ENCODE results near the gene NOTCH1.

NOTCH1 gene

DNA sequence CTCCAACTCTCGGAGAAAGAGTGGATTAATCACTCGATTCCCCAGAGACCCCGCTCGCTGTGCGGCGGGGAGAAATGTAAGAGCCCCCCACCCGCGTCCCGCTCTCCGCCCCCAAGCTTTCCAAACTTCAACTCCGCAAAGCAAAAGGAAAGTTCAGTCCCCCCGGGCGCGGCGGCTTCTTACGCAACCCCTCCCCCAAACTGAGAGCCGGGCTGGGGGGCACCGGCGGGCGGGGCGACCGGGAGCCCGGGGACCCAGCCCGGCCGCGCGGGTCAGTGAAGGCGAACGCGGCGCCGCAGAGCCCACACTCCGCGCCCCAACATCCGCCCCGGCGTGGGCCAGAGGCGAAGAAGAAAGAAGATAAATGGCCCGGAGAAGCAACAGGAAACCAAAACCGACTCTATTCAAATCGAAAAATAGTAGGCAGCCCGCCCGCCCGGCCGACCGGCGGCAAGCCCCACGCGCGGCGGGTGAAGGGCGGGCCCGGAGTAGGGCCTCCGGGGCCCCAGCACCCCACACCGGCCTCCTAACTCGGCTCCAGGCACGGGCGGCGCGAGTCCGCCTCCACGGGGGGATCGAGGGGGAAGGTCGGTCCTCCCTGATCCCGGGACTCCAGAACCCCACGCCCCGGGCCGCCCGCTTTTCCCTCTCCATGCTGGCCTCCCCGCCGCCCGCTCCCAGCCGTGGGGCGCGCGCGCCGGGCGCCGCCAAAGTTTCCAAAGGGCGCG lies 720 bp downstream of the NOTCH1 start:
- no peak for DNase-seq

DNA sequence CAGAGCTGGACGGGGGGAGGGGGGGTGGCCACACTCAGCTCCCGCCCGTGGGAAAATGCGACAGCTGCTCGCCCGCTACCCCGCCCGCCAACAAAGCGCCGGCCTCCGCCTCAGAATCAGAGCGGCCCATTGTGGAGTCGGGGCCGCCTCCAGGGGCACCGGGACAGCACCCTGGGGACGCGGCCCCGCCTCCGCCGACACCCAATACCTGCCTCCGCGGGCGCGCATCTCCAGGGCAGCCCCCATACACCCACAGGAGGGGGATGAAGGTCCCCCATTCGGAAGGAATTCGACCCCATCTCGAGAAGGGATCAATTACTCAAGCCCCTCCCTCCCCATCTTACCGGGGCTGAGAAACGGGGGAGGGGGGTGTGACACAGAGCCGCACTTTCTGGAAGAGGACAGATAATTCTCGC lies 1.3 kb downstream of the NOTCH1 start:
- peak; percentile 79 for DNase-seq

DNA sequence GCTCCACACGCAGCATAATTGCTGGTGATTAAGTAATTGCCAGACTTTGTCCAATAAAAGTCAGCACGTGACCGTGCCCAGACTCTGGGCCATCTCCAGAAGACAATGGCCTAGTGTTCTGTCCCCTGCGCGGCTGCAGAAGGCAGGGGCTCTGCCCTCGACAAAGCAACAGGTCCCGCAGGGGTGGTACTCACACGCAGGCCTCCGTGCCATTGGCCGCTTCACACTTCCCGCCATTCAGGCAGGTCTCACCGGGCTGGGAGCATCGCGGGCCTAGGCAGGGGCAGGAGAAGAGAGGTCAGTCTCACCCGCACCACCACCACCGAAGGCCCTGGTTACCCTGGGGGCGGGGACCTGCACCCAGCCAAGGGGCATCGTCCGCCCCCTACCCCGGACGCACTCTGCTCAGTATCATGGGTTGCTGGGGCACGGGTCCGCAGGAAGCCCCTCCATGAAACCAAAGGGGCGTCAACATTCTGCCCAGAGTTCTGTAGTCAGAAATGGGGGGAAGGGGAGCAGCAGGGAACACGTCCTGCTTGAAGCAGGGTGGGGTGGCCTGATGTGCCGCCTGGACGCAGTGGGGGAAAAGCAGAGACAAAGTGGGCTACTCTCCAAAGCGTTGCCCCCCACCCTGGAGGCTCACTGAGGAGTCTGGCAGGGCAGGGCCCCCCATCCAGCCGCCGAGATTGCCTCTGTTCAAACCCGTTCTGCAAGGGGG lies 1.9 kb downstream of the NOTCH1 start:
- DNase-seq, result no peak

DNA sequence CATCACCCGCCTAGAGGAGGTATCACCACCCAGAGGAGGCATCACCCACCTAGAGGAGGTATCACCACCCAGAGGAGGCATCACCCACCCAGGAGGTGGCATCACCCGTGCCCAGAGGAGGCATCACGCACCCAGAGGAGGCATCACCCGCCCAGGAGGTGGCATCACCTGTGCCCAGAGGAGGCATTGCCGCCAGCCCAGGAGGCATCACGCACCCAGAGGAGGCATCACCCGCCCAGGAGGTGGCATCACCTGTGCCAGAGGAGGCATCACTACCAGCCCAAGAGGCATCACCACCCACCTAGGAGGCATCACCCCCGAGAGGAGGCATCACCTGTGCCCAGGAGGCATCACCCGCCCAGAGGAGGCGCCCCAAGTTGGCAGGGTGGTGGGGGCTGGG lies 2.6 kb downstream of the NOTCH1 start:
- no peak for DNase-seq

DNA sequence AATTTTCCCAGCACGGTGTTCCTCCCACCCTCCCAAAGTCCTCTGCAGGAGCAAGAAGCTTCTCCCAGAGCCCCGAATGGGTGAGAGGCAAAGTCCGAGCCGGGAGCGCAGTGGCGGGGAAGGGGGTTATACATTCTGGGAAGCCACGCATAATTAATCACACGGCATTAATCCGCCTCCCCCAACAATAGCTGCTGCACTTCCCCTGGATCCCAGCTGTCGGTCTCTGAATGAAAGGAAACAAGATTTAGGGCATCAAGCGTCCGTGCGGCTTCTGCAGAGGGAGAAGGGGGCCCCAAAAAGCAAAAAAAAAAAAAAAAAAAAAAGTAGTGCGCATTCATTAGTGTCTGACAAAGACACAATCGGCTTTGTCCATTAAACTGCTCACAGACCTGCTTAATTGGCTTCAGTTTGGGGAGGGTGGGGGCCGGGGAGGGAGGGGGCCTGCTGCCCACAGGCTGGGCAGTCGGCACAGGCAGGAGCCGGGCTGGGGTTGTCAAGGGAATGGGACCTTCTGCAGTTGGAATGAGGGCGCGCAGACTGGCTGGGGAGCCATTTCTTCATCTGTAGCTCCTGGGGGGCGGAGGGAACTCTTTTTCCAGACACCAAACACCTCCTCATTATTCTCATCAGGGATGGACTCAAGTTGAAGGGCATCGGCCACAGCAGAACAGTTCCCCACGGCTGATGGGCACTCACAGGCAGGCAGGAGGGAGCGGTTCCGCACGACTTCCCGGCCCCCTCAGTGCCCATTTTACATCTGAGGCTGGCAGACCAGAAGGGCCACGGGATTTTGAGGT lies 3.4 kb downstream of the NOTCH1 start:
- DNase-seq, result no peak

DNA sequence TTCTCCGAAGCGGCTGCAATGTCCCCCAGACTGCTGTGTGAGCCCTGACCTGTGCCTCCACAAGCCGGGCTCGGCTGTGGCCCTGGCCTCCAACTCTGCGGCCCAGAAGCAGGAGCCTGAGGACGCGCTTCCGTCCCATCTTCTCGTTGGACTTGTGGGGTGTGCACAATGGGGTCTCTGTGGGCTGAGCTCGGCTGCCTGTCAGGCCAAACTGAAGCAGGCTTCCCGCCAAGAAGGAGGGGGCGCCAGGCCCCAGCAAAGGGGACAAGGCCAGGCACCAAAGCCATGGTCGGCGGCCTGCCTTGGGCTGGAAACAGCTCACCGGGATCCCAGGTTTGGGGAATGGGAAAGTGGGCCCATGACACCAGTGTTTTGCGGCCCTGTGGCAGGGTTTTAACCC lies 4.1 kb downstream of the NOTCH1 start:
- DNase-seq, result no peak

DNA sequence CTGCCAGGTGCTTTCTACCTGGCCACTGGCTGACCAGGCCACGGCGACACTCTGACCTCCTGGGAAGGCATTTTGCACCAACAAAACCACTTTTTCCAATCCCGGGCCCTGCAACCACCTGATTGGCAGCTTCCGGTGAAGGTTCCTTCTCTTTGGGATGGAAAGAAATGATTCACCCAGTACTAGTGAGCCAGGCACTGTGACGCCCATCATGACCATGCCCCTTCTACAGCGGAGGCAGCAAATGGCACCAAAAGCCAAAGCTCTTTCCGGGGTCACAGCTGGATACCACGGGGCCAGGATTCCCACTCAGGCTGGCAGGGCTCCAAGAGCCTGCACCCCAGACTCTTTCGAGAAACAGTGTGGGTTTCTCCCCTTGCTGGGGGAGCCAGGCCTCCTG lies 4.7 kb downstream of the NOTCH1 start:
- DNase-seq, result no peak

DNA sequence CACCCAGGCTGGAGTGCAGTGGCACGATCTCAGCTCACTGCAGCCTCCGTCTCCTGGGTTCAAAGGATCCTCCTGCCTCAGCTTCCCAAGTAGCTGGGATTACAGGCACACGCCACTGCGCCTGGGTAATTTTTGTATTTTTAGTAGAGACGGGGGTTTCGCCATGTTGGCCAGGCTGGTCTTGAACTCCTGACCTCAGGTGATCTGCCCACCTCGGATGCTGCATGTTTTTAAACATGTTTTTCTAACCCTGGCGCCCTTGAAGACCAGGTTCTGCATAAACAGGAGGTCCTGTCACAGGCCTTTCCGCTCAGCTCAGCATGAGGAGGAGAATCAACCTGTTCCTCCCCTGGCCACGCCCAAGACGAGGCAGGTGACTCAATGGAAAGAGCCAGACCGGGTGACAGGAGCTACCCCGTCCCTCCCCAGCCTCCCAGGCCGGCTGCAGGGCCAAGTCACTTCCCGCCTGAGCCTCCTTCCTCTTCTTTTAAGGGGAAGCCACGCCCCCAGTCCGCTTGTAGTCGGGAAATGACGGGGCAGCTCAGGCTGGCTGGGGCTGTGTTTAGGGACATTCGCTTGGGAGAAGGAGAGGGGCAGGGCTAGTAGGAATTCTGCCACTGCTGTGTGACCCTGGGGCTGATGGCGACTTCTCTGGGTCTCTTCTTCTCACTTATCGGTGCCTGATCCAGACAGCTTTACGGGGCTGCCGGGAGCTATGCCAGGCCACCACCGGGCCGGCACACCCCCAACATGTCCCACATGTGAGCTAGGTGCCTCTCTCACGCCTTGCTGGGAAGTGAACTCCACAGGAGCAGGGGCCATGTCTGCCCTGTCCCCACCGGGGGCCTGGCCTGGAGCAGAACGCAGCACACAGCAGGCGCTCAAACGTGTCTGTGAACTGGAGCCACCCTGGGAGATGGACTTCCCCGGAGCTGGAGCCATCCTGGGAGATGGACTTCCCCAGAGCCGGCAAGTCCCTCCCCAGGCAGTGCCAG lies 6.1 kb downstream of the NOTCH1 start:
- peak; percentile 89 for DNase-seq

DNA sequence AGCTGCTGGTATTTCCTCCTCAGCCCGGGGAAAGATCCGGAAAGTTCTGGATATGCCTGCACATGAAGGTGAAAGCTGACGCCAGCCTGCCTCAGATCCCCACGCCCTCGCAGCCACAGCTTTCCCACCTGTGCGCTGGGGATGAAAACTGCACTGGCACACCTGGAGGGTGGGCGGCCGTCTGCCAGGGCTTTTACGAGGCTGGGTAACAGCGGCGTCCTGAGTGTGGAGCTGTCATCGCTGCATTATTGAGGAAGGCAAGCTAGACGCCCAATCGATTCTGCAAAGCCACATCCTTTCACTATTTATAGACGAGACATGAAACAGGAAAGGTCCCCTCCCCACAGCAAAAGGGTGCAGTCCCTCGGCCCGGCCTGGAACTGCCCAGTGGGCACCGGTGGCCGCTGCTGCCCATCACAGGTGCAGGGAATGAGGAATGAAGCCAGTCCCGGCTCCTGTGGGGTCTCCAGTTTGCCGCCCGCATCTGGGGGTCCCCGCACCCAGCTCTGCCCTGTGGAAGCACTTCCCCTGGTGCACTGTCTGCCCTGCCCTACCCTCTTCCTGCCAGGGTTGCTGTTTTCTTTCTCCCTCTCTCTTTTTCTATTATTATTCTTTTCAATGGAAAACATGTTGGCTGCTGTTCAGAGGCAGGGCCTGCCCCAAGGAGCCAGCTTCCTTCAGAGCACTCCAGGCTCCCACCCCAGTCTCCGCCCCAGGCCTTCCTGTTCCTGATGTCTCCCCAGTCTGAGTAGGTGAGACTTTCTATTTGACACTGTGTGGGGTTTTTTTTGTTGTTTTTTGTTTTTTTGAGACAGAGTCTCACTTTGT lies 7.0 kb downstream of the NOTCH1 start:
- no peak for DNase-seq

DNA sequence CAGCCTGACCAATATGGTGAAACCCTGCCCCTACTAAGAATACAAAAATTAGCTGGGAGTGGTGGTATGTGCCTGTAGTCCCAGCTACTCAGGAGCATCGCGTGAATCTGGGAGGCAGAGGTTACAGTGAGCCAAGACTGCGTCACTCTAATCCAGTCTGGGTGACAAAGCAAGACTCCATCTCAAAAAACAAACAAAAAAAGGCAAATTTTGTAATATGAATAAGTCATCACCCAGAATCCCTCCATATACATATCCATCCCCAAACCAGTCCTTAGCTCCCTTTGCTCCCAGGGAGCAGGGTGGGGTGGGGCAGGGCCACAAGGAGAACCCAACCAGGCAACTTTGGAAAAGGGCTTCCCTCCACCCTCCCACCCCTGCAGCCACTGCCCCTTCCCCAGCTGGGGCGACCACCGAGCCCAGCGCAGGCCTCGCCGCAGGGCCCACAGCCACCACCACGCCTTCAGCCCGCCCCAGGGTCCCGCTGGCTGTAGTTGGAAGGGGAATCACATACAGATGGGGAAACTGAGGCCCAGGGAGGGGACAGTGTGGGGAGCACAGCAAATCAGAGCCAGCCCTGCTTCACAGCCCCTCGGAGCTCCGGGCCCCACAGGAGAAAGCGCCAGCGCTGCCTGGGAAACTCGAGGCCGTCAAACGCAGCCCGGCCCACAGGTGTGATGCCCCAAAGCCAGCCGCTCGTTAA lies 7.8 kb downstream of the NOTCH1 start:
- DNase-seq, result no peak

DNA sequence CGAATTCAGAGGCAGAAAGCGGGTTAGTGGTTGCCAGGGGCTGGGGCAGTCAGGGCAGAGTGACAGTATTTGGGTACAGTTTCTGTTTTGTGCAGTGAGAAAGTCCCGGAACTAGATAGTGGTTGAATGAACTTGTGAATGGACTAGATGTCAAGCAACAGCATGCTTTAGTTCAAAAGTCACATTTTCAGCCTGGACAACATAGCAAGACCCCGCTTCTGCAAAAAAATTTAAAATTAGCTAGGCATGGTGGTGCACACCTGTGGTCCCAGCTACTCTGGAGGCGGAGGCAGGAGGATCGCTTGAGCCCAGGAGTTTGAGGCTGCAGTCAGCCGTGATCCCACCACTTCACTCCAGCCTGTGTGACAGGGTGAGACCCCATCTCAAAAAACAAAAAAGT lies 8.4 kb downstream of the NOTCH1 start:
- no peak for DNase-seq

DNA sequence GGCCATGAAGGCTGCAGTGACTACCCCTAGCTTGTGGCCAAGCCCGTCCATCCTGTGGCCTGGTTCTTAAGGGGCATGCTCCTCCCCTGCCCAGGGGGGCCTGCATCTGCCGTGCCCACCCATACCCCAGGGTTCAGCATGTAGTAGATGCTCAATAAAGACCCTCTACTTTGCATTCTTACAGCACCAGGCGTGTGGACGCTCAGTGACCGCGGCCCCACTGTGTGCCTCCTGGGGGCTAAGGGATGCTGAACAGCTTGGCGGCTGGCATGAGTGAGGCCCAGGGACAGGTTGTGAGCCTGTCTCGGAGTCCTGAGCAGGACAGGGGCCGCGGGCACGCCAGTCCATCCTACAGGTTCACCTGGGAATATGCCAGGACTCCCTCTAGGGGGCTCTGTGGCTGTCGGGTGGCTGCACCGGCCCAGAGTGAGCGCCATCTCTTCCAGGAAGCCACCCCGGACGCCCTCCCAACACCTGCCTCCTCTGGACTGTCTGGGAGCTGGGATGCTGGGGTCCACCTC lies 9.1 kb downstream of the NOTCH1 start:
- no peak for DNase-seq

DNA sequence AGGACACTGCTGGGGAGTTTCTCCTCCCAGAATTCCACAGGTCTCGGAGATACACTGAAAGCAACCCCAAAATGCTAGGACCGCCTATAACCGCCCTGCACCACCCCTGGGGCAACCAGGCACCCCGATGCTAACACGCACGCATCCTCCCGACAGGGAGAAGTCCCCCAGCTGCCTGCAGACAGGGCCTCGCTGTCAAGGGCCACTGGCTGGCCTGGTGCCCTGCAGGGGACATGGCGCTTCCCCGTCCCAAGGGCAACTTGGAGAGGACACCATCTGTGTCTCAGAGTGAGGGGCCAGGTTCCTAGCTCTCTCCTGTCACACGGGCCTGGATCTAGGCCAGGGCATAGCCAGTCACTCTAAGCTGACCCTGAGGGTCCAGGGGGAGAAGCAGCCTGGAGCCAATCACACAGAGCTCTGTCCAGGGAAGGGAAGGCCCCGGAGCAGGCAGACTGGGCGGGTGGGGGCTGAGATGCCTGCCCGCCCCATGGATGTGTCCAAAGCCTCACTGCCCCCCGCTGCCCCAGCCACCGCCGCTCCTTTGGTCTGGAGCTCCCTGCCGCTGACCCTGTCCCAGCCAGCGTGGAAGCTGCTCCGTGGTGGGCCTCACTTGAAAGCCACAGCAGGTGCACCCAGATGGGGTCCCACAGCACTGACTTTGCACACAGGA lies 9.7 kb downstream of the NOTCH1 start:
- no peak for DNase-seq

DNA sequence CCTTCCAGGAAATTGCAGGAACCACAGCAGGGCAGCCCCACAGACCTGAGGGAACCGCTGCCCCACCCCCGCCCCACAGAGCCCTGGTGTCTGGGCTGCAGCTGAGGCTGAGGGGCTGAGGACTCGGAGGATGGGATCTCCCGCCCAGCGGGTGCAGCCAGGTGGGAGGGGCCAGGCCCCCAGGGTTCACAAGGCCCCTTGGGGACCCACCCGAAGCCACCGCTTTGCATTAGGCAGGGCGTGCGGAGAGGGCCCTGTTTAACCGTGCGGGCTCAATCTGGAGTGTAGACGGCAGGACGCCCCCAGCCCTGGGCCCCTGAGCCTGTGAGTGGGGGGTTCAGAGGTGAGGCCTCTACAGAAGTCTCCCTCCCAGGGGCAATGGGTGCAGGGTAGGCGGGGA lies 10.8 kb downstream of the NOTCH1 start:
- no peak for DNase-seq

DNA sequence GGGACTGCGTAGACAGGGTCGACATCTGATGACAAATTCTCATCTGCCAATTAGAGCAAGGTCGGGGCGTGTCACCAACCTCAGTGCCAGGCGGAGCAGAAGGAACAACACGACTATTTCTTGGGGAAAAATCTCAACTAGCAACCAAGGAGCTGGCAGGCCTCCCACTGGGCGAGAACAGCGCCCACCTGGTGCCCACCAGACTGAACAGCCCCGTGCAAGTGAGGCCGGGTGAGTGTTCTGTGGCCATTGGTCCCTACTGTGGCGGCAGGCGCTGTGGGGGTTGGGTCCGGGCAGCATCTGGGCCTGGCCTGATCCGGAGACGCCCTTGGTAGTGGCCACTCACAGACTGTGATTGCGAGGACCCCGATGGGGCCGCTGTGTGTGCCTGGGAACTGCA lies 11.5 kb downstream of the NOTCH1 start:
- DNase-seq, result no peak

DNA sequence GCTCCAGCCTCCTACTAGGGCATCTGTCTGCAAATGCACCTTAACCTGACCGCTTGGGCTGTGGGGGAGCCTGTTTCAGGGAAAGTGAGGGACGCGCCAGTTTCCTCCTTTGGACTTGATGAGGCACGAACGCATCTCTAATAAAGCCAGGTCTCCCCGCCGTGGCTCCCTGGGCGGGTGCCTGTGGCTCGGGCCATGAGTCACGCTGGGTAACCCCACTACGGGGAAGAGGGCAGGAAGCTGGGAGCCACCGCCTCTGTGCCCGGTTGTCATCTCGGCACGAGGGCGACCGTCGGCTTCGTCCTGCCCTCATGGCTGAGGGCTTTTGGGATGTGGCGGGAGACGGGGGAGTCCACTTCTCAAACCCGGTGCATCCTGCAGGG lies 12.1 kb downstream of the NOTCH1 start:
- DNase-seq, result no peak

DNA sequence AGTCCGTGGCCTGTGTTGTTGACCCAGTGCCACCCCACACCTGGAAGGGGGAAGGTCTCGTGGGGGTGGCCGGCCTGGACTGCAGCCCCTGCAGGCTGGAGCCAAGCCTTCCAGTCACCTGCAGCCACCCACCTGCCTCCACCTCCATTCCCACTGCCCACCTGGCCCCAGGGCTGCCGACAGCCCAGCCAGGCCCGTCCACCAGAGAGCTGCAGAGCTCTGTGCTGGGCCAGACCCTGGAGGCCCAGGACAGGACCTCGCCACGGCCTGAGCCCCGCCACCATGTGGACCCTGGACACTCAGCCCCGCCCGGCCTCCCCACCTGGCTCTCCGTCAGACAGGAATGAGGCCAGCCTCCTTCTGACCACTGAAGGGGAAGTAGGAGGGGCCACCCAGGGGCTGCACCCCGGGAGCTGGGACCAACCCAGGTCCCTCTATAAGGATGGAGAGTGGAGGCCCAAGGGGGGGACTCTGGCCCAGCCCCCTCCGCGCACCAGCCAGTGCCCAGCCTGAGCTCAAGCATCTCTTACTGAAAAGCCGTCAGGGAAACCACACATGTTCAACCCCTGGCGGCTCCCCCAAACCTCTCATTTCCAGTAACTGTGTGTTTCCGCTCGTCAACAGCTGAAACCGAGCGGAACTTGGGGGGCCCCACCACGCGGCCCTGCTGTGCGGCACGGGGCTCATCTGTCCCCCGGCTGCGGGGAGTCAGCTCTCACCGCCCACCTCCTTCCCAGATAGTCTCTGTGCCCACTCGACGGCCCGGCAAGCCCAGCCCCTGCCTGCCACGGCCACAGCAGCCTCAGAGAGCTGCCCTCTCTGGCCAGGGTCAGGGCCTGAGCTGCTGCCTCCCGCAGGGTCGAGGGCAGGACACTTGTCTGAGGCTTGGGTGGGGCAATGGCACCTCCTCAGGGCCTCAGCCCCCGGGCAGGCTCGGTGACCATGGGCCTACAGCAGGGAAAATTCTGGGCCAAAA lies 12.8 kb downstream of the NOTCH1 start:
- DNase-seq, result no peak

DNA sequence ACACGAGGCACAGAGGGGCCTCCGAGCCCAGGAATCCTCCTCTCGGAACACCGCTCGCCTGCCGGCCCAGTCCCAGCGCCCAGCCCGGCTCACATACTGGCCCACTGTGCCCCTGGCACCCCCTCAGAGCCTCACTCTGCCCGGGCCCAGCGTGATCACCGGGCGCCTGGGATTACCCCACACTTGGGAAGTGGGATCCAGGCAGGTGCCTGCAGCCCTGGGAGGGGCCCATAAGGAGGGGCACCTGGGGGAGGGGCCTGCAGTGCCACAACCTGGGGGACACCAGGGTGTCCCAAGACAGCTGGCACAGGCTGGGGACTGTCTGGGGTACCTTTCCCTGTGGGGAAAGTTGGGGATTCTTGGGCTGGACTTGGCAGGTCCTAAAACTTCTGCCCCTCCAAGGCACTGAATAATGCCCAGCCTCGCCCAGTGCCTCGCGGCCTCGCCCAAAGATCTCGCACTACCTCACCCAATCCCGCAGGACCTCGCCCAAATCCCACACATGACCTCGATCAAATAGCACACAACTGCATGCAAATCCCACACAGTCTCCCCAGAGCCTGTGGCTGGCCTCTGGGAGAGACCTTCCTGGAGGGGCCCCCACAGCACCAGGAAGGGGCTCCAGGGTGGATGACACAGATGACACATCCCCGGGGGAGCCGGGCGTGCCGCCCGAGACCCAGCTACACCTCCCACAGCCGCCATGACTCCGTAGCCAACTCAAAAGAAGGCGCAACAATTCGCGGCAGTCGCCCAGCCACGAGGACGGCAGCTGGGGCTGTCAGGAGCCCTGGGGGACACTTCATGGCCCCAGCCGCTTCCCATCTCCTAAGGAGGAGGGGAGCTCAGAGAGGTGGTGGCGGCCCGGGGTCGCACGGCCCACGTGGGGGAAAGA lies 13.7 kb downstream of the NOTCH1 start:
- no peak for DNase-seq

All from femur (tissue), 1 donor.